Stimulated activated effector memory CD8-positive, alpha-beta T cell treated with anti-CD3 and anti-CD28 coated beads, Interleukin-12 subunit alpha, Interleukin-12 subunit beta, amount 100 ng/mL, for 72 hours (primary cell): Measurements from ENCODE around the gene VKORC1.

Source experiments
- ATAC-seq: fragments of 150-1000 bp; cut with Tn5 transposase; 2 replicates; pipeline ENCODE4 v1.10.0; 2021
- DNase-seq, 2 donors: peaks; one replicate each; pipeline ENCODE4 v3.0.0; 2021 to 2022; ENCODE audit warnings: low spot score in 2 of 2
- H3K27ac Mint-ChIP-seq: one replicate; pipeline ENCODE4 v1.8.0; 2022; ENCODE audit warnings: mild to moderate bottlenecking, mixed read lengths
- H3K36me3 Mint-ChIP-seq: one replicate; pipeline ENCODE4 v1.8.0; 2022; ENCODE audit warnings: mild to moderate bottlenecking, mixed read lengths
- H3K4me1 Mint-ChIP-seq: one replicate; pipeline ENCODE4 v1.8.0; 2022; ENCODE audit warnings: mixed read lengths
- H3K4me3 Mint-ChIP-seq: one replicate; pipeline ENCODE4 v1.8.0; 2022; ENCODE audit warnings: mild to moderate bottlenecking, mixed read lengths
- H3K9me3 Mint-ChIP-seq: one replicate; pipeline ENCODE4 v1.8.0; 2022; ENCODE audit warnings: mixed read lengths

VKORC1 gene

GRCh38 chr16:31083081-31083480 is 11.5 kb downstream of the VKORC1 start:
- no peaks in the 10 kb centered on the region for H3K9me3 Mint-ChIP-seq
- peaks cover 52% of the 10 kb centered on the region for H3K4me1 Mint-ChIP-seq
- H3K4me3 Mint-ChIP-seq: no peak overlapping the region
- H3K36me3 Mint-ChIP-seq: peaks cover 68% of the 10 kb centered on the region
- ATAC-seq: no peak
- DNase-seq: no peak
- H3K27ac Mint-ChIP-seq: peak overlapping the region; percentile 54

- Mint-ChIP-seq H3K27ac (peak overlapping the region; percentile 54), H3K4me3 (no peak overlapping the region), H3K36me3 (peaks cover 73% of the 10 kb centered on the region), H3K4me1 (peaks cover 58% of the 10 kb centered on the region), H3K9me3 (no peaks in the 10 kb centered on the region)
- DNase-seq (peak in 1 of 2 donors; percentile 48), ATAC-seq (no peak)
Observed at GRCh38 chr16:31082368-31083045, 12.1 kb downstream of the VKORC1 start.

GRCh38 chr16:31081428-31082351 is 12.9 kb downstream of the VKORC1 start:
- Mint-ChIP-seq H3K9me3 (no peaks in the 10 kb centered on the region), H3K27ac (peak overlapping the region; percentile 54)

GRCh38 chr16:31080756-31081419 is 13.7 kb downstream of the VKORC1 start:
- no peak overlapping the region for H3K4me3 Mint-ChIP-seq
- DNase-seq: peak in 1 of 2 donors; percentile 47
- ATAC-seq: no peak
- peaks cover 57% of the 10 kb centered on the region for H3K4me1 Mint-ChIP-seq
- H3K9me3 Mint-ChIP-seq: no peaks in the 10 kb centered on the region
- peaks cover 78% of the 10 kb centered on the region for H3K36me3 Mint-ChIP-seq
- H3K27ac Mint-ChIP-seq: peak overlapping the region; percentile 43

More at GRCh38 chr16:31081428-31082351, 12.9 kb downstream of the VKORC1 start:
- Mint-ChIP-seq H3K36me3 (peaks cover 80% of the 10 kb centered on the region), H3K4me1 (peaks cover 59% of the 10 kb centered on the region), H3K4me3 (no peak overlapping the region)
- ATAC-seq: no peak
- DNase-seq: no peak

GRCh38 chr16:31080035-31080629 is 14.5 kb downstream of the VKORC1 start:
- Mint-ChIP-seq H3K36me3 (peaks cover 71% of the 10 kb centered on the region), H3K9me3 (no peaks in the 10 kb centered on the region), H3K27ac (peak overlapping the region; percentile 67), H3K4me3 (no peak overlapping the region), H3K4me1 (peaks cover 53% of the 10 kb centered on the region)
- ATAC-seq (no peak), DNase-seq (no peak)

GRCh38 chr16:31079342-31079944 is 15.2 kb downstream of the VKORC1 start:
- ATAC-seq: no peak
- peak in 1 of 2 donors; percentile 46 for DNase-seq

GRCh38 chr16:31078597-31079341 is 15.8 kb downstream of the VKORC1 start:
- H3K4me3 Mint-ChIP-seq: no peak overlapping the region
- H3K9me3 Mint-ChIP-seq: no peaks in the 10 kb centered on the region
- peak overlapping the region; percentile 67 for H3K27ac Mint-ChIP-seq
- DNase-seq: no peak
- peaks cover 62% of the 10 kb centered on the region for H3K4me1 Mint-ChIP-seq
- no peak for ATAC-seq
- H3K36me3 Mint-ChIP-seq: peaks cover 78% of the 10 kb centered on the region

More at GRCh38 chr16:31079342-31079944, 15.2 kb downstream of the VKORC1 start:
- Mint-ChIP-seq H3K9me3 (no peaks in the 10 kb centered on the region), H3K27ac (peak overlapping the region; percentile 67), H3K4me1 (peaks cover 60% of the 10 kb centered on the region), H3K4me3 (no peak overlapping the region), H3K36me3 (peaks cover 75% of the 10 kb centered on the region)

GRCh38 chr16:31077592-31078396 is 16.8 kb downstream of the VKORC1 start:
- Mint-ChIP-seq H3K4me1 (peaks cover 63% of the 10 kb centered on the region), H3K4me3 (no peak overlapping the region), H3K27ac (peak overlapping the region; percentile 40), H3K36me3 (peaks cover 78% of the 10 kb centered on the region), H3K9me3 (no peaks in the 10 kb centered on the region)
- no peak for ATAC-seq
- no peak for DNase-seq

GRCh38 chr16:31077024-31077423 is 17.6 kb downstream of the VKORC1 start:
- Mint-ChIP-seq H3K27ac (peak overlapping the region; percentile 40), H3K36me3 (peaks cover 77% of the 10 kb centered on the region), H3K9me3 (no peaks in the 10 kb centered on the region), H3K4me1 (peaks cover 66% of the 10 kb centered on the region), H3K4me3 (no peak overlapping the region)
- ATAC-seq (no peak), DNase-seq (no peak)

GRCh38 chr16:31076319-31076718 is 18.3 kb downstream of the VKORC1 start:
- Mint-ChIP-seq H3K36me3 (peaks cover 70% of the 10 kb centered on the region), H3K27ac (peak overlapping the region; percentile 40)

GRCh38 chr16:31074814-31075183 is 19.8 kb downstream of the VKORC1 start:
- DNase-seq: no peak
- Mint-ChIP-seq H3K27ac (peak overlapping the region; percentile 97), H3K4me3 (peak overlapping the region; percentile 94), H3K9me3 (no peaks in the 10 kb centered on the region), H3K4me1 (peaks cover 52% of the 10 kb centered on the region), H3K36me3 (peaks cover 56% of the 10 kb centered on the region)
- no peak for ATAC-seq

More at GRCh38 chr16:31076319-31076718, 18.3 kb downstream of the VKORC1 start:
- peak overlapping the region; percentile 37 for H3K4me3 Mint-ChIP-seq
- peak in 1 of 2 donors; percentile 46 for DNase-seq
- no peak for ATAC-seq
- peaks cover 66% of the 10 kb centered on the region for H3K4me1 Mint-ChIP-seq
- H3K9me3 Mint-ChIP-seq: no peaks in the 10 kb centered on the region

GRCh38 chr16:31073970-31074813 is 20.4 kb downstream of the VKORC1 start, which contains the start of the genes ZNF646 and ZNF668:
Gene ZNF646 (plus strand): TSS chr16:31074422. CDS start chr16:31076325, 1,903 bp downstream.
Gene ZNF668 (minus strand): TSS chr16:31074240. CDS start chr16:31064459, 9,781 bp downstream.
- peak; percentile 88 for ATAC-seq
- H3K36me3 Mint-ChIP-seq: peaks cover 50% of the 10 kb centered on the region
- DNase-seq: peak; percentile 86 to 97
- no peaks in the 10 kb centered on the region for H3K9me3 Mint-ChIP-seq
- H3K27ac Mint-ChIP-seq: peak within 1 kb of the TSS; percentile 97
- H3K4me3 Mint-ChIP-seq: peak within 1 kb of the TSS; percentile 94
- peaks cover 50% of the 10 kb centered on the region for H3K4me1 Mint-ChIP-seq
